ENCODE results near the gene CAB39.

The CAB39 gene

DNA sequence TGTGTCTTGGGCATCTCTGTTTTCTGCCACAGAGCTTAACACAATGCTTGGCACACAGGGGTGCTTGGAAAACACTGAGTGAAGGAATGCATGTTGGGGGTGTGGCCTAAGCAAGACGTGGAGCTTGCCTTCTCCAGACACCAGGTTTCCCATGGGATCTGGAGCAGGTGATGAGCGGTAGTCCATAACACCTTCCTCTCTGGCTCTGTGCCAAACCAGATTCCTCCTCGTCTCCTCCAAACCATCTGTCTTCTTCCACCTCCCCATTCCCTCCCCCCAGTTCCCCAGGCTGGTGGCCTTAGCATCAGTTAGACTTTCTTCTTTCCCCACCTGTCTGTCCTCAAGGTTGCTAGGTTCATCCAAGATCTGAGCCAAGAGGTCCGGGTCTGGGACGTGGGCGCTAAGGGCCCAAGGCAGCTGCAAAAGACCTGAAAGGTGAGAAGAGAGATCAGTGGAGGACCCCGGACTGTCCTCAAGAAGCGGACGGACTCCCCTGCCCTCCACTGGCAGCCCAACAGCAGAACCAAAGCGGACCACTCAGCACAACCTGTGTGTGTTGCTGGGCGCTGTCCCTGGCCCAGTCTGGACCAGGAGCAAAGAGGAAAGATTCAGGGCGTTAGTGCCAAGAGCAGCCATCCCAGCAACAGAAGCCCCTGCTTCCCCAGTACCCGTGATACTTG lies 150.9 kb downstream of the CAB39 start:
- DNase-seq (ENCODE audit: low spot score), result no peak

DNA sequence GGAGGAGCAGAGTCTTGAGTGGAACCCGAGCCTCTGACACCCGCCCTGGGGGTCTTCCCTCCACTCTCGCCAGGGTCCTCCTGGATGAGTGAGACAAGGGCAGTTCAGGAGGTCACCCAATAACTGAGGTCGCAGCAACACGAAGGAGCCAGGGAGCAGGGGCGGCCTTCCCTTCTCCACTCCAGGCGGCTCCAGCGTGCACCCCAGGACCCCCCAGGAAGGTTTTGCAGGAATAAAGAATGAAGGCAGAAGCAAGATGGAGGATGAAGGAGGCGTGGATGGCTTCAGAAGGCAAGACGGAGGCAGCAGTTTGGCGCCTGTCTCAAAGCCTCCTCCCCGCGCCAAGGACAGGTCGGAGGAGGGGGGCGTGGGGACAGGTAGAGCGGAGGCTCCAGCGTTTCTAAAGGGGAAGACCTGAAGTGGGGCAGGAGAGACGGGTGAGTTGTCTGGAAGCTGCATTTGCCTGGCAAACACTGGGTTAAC lies 151.5 kb downstream of the CAB39 start:
- DNase-seq (ENCODE audit: low spot score), result no peak

DNA sequence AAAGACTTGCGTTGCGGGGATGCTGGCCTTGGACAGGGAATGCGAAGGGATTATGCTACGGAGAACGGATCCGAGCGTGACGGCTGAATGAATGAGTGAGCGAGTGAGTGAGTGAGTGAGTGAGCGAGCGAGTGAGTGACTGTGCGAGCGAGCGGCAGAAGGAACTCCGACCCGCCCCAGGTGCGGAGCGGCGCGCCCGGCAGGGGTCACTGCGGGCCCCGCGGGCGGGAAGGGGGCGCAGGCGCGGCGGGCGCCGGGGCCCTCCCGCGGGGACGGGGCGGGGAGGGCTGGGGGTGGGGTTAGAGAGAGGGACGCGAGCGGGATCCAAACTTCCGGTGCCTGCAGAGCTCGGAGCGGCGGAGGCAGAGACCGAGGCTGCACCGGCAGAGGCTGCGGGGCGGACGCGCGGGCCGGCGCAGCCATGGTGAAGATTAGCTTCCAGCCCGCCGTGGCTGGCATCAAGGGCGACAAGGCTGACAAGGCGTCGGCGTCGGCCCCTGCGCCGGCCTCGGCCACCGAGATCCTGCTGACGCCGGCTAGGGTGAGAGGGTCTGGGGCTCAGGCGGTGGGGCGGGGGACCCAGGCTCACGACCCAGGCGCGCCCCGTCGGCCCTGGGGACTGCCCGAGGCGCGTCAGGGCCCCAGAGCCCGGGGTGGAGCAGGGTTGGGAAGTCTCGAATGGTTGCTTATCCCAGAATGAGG lies 152.1 kb downstream of the CAB39 start, which contains the start of gene ITM2C:
ITM2C (plus strand) TSS at position 338 of the 702 bp plus-strand sequence; CDS start at position 422, 84 bp downstream.
- DNase-seq (ENCODE audit: low spot score), result peak; percentile 16

DNA sequence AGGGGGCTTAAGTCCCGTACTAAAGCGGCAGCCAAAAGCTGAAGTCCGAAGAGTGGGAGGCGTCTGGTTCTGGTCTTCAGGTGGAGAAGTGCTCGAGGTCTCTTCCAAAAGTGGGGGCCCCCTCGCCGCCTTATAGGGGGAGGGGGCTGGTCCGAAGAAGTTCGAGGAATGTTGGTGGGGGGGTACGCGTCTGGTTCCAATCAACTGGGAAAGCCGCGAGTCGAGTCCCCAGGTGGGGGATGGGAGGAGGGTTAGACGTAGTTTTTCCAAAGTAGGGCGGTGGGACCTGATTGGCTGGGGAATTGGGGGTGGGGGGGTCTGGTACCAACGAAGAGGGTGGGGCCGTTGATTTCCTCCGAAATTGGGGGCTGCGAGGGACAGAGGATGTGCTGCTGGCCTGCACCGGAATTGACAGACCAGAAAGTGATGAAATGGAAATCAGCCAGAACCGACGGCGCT lies 152.7 kb downstream of the CAB39 start:
- DNase-seq (ENCODE audit: low spot score), result no peak

DNA sequence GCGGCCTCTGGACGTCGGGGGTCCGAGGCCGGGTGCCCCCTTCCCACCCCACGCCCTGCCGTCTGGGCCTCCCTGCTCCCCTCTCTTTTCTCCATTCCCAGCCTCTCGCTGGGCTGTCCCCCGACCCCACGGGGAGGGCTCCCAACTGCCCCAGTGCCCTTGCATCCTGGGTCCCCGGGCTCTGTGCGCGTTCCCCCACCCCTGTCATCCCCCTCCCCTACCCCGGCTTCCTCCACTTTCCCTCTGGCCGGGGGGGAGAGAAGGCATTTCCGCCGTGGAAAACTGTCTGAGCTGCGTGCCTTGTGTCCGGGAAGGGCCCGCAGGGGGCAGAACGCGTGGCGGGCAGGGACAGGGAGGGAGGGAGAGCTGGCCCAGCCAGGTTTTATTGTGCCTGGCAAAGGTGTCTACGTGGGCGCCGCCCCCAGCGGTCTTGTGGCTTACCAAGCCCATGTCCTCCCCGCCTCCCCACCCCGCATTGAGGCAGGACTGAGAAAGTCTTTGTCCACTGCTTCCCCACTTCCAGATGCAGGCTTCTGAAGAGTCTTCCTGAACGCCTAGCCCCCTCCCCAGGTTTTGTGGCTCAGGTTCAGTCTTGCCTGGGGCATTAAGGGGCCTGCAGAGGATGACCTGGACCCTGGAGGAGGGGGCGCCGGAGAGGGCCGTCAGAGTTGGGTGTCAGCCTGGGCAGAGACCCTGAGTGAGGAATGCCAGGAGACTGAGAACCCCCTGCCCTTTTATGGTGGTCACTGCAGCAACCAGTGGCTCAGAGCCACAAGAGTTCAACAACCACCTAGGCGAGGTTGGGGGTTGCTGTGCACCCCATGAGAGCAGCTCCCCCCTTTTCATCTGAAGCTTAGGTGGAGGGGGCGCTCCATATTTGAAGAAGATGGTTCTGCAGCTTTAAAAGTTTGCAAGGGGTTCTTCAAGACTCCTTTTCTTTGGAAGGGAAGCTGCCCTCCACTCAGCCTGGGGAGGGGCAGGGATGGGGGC lies 153.4 kb downstream of the CAB39 start:
- no peak for DNase-seq (ENCODE audit: low spot score)

DNA sequence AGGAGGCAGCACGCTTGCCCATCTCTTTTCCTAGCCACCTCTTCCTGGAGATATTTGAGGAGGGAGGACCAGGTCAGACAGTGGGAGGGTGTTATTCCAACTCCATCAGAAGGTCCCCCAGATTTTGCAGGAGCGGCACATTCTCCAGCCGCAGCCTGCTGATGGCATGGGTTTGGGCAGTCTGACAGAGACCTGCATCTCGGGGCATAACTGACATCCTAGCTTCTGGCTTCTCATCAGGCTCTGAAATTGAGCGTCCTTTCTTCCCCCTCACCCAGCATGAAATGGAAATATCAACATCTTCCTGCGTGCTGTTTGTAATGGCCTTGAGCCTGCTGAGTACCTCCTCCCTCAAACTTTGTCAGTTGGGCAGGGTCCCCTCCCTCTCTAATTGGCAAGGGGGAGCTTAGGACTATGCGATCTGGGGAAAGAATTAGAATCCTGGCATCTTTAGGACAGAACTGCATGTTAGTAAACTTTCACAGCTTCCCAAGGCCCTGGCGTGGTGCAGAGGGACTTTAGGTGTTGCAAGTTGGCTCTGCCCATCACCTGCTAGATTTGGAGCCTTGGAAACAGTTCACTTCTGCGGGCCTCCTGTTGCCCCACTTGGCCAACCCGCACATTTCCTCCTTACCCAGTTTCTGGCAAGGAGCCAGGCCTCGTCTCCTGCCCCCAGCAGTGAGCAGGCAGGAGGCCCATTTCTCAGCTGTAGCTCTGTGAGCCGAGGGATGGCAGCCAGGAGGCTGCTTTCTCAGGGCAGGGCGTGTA lies 154.3 kb downstream of the CAB39 start:
- no peak for DNase-seq (ENCODE audit: low spot score)

DNA sequence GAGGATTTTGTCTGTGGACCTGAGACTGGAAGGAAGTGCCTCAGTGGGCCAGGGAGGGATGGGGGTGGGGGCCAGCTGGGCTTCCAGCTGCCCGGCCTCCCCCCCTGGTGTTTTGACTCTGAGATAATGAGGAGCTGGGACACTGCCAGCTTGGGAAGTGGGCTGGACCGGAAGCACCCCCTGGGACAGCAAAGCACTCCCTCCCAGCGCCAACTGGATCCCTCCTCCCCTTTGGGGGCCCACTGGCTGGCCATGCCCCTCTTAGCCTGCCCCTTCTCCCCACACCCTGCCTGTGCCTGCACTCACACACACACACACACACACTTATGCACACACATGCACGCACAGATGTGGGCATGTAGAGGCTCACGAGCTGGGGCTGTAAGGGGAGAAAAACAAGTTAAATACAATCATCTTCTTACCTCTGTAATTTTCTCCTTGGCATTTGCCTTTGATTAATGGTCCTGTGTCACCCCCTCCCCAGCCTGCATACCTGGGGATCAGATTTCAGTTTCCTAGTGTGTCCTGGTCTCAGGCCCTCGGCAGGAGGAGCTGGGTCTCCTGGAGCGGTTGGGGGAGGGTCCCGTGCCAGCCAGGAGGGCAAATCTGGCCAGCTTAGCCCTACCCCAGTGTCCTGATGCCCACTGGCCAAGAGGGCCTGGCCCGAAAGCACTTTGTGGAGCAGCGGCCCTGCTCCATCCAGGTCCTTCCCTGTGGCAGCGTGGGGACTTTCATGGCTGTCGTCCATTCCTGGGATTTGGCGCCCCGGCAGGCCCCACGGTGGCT lies 155.7 kb downstream of the CAB39 start:
- no peak for DNase-seq (ENCODE audit: low spot score)

DNA sequence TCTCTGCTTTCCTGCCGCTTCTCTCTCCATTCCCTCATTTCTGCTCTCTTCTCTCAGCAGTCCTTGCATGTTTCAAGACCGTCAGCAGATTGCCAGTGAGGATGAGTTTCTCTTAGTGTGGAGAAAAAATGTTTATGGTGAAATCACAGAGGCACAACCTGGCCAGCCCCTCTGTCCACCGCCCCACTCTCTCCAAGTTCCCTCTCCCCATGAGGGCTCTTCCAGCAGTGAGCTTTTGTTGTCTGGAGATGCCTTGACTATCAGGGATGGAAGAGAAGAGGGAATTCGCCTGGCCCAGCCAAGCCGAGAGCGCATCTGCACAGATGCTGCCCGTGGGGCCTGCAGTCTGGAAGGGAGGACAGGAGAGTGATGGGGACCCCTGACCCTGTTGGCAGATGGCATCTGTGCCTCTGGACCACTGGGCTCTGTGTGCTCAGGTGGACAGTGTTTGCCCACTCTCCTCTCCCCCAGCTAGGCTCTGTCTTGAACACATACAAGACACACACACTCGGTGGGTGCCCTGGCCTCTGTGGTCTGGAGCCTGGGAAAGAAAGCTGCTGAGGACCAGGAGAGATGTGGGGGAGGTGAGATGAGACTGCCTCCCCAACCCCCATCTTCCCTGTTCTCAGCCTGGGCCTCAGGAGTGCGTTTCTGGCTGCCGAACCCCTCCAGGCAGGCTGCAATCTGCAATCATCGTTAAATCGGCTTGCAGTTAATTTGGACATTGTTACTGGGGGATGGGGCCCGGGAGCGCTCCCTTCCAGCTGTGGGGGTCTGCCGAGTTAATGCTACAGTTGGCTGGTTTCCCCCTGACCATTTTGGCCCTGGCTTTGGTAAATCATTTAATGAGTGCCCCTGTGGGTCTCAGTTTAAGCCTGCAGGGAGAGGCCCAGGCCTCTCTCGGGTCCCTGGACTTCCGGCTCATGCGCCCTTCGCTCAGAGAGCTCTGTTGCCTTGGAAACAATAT lies 156.6 kb downstream of the CAB39 start:
- DNase-seq (ENCODE audit: low spot score), result no peak

DNA sequence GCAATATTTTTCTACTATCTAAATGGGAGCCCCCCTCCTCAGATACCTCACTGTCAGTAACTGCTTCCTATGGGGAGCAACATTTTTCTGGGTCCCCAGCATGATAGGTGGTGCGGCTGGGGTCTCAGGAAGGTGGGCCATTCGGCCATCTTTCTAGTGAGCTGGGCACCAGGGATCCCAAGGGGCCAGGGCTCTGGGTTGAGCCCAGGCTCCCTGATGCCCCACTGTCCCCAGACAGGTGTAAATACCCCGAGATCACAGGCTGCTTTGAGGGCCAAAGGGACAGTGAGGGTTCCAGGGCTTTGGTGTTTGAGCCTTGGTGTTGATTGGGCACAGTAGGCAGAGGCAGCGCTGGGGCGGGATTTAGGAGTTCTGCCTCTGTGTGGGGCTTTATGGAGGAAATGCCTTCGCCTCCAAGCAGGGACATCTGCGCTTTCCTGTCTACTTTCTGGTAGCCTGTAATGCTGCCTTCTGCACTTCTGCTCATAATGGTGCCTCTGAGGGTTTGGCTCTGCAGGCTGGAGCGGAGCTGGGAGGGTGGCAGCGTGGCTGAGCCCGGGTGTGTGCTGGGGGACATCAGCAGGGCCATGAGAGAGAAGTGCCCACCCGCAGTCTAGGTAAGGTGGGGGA lies 157.4 kb downstream of the CAB39 start:
- DNase-seq (ENCODE audit: low spot score), result no peak

Data from kidney capillary endothelial cell (primary cell).